NCI-H446 (cell line): ENCODE results near the gene CCL25.

Experiments used
- DNase-seq, 2 experiments: peaks; one replicate each; lab custom pipeline; 2025; lab: John Stamatoyannopoulos, UW

CCL25 gene

DNA sequence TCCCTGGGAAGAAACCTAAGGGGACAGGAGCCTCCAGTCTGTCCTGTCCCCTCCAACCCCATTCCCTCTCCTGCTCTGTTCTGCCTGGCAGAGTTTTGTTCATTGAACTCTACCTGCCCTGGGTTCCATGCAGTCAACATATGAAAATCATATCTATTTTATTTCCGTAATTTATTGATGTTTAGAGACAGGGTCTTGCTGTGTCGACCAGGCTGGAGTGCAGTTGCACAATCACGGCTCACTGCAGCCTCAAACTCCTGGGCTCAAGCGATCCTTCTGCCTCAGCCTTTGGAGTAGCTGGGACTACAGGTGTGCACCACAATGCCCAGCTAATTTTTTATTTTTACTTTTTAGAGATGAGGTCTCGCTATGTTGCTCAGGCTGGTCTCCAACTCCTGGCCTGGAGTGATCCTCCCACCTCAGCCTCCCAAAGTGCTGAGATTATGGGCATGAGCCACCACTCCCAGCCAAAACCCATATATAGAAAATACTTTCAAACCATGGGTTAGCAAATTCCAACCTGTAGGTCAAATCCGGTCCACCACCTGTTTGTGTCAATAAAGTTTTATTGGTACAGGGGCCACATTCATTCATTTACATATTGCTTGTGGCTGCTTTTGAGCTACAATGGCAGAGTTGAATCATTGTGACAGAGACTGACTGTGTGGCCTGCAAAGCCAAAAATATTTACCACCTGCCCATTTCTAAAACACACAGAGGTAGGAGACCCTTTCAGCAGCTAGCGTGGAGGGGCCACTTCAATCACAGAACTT lies 57.5 kb downstream of the CCL25 start:
- DNase-seq = no peak

DNA sequence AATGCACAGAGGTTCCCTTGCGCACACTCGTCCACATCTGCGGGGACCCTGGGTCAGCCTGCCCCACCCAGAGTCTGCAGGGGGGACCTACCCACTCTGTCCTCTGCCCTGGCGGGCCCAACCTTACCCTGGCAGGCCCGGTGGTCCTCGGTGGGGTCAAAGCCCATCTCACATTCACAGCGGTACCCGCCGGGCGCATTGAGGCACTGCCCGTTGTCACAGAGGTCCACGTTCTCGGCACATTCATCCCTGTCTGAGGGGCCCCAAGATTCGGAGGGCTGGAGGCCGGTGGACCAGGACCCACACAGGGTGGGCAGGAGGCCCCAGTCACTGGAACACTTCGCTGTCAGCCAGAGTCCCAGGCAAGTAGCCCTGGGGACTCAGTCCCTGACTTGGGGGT lies 58.4 kb downstream of the CCL25 start:
- DNase-seq = no peak

- DNase-seq = no peak
These were observed 58.8 kb downstream of the CCL25 start for GRCh38 chr19:8111376-8111775.
